NB4 (cell line): ENCODE results near the gene FZD7.

ENCODE experiments used
- CTCF ChIP-seq: IDR thresholded peaks from one replicate; pipeline ENCODE4 v1.5.1; 2012; ENCODE audit warnings: low read depth, low read length
- MAX ChIP-seq: IDR thresholded peaks from 2 replicates; pipeline ENCODE4 v1.6.1; 2011; ENCODE audit warnings: low read depth, low read length
- POLR2A ChIP-seq: IDR thresholded peaks from 2 replicates; pipeline ENCODE4 v1.6.1; 2011; ENCODE audit warnings: mild to moderate bottlenecking; ENCODE audit not compliant: insufficient read length; ENCODE audit errors: extremely low read depth

- TF ChIP-seq CTCF (no peak), POLR2A (no peak), MAX (no peak)
Observed at GRCh38 chr2:202031246-202031951, 2.3 kb upstream of the FZD7 start.
